PC-3 (cell line): ENCODE measurements around the gene POM121L2.

Experiments used
- CTCF ChIP-seq: fragments of 300-600 bp; sonication (generic); conservative IDR thresholded peaks from 2 replicates; pipeline ENCODE4 v1.5.1; 2017; ENCODE audit warnings: antibody characterized with exemption, low read depth, mild to moderate bottlenecking, low read length
- EZH2 ChIP-seq: fragments of 300-600 bp; sonication (generic); IDR thresholded peaks from one replicate; pipeline ENCODE4 v1.6.1; 2017; ENCODE audit warnings: antibody characterized with exemption, mild to moderate bottlenecking, low read length; ENCODE audit not compliant: unreplicated experiment
- EZH2phosphoT487 ChIP-seq: fragments of 300-600 bp; sonication (generic); IDR thresholded peaks from 2 replicates; pipeline ENCODE4 v1.6.1; 2018; ENCODE audit warnings: mild to moderate bottlenecking, antibody characterized with exemption, low read length, borderline replicate concordance

- TF ChIP-seq CTCF (no peak), EZH2 (no peak), EZH2phosphoT487 (no peak)
Measured at GRCh38 chr6:27260836-27261375, 51.2 kb downstream of the POM121L2 start.
